ENCODE results near the gene CNTN4. TPM values are rescaled to one million over a fixed set of nuclear protein-coding genes. Genes with fewer than 3 reads are reported as not detected.

Gene CNTN4
- total RNA-seq, 4 donors from 2014 or later, result 2.6 to 91.2 (median 13.2) TPM

DNA sequence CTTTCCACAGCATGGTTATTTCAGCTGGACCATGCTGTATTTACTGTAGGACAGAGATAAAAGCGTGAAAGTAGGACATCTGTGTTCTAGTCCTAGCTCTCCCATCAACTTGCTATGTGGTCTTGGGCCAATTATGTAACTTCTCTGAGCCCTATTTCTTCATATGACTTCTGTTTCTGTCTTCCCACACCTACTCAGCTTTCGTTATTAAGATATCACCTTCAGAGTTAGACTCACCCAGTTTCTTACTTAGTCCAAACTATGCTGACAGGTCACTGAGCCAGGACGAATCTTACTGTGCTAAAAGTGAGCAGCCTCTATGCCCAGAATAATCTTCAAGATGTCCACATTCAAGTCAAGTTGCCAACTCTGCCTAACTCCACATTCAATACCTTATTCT is 727.8 kb downstream of the CNTN4 start:
- no peaks in the 10 kb centered on the region for H3K4me1 ChIP-seq
- intact Hi-C loops (cut with DNase I; ENCODE audit: low total_unique reads), result no loop called here
- no peak overlapping the region for H3K27ac ChIP-seq
- DNase-seq, result no peak
- H3K4me3 ChIP-seq, result no peak overlapping the region
- no peaks in the 10 kb centered on the region for H3K9me3 ChIP-seq
- TF ChIP-seq POLR2A (IDR thresholded peaks at IDR 0.05), result no peak
- no peaks in the 10 kb centered on the region for H3K27me3 ChIP-seq
- H3K36me3 ChIP-seq, result no peaks in the 10 kb centered on the region

DNA sequence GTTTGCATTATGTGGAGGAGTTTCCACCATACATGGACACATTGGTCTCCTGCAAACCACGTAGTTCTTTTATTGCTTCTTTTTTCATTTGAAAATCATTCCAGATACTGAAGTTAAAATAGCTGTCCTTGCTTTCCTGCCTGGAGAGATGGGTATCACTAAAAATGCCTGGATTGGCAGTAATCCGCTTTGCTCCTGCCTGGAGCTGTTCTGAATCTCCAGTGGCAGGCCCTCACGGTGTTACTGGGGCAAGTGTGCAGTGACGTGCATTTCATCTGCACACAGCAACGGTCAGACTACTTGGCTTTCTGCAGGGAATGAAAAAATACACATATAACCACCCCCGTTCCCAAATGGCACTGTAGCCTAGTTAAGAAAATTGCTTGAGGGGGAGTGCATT is 738.6 kb downstream of the CNTN4 start:
- Histone ChIP-seq H3K9me3 (no peaks in the 10 kb centered on the region), H3K27me3 (no peaks in the 10 kb centered on the region), H3K4me1 (no peaks in the 10 kb centered on the region), H3K4me3 (no peak overlapping the region), H3K27ac (no peak overlapping the region), H3K36me3 (no peaks in the 10 kb centered on the region)
- TF ChIP-seq POLR2A (IDR thresholded peaks at IDR 0.05), result no peak
- TF ChIP-seq, protein P1, sequence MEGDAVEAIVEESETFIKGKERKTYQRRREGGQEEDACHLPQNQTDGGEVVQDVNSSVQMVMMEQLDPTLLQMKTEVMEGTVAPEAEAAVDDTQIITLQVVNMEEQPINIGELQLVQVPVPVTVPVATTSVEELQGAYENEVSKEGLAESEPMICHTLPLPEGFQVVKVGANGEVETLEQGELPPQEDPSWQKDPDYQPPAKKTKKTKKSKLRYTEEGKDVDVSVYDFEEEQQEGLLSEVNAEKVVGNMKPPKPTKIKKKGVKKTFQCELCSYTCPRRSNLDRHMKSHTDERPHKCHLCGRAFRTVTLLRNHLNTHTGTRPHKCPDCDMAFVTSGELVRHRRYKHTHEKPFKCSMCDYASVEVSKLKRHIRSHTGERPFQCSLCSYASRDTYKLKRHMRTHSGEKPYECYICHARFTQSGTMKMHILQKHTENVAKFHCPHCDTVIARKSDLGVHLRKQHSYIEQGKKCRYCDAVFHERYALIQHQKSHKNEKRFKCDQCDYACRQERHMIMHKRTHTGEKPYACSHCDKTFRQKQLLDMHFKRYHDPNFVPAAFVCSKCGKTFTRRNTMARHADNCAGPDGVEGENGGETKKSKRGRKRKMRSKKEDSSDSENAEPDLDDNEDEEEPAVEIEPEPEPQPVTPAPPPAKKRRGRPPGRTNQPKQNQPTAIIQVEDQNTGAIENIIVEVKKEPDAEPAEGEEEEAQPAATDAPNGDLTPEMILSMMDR (IDR thresholded peaks at IDR 0.05), result no peak
- intact Hi-C loops (cut with DNase I; ENCODE audit: low total_unique reads), result no loop called here
- DNase-seq, result no peak

DNA sequence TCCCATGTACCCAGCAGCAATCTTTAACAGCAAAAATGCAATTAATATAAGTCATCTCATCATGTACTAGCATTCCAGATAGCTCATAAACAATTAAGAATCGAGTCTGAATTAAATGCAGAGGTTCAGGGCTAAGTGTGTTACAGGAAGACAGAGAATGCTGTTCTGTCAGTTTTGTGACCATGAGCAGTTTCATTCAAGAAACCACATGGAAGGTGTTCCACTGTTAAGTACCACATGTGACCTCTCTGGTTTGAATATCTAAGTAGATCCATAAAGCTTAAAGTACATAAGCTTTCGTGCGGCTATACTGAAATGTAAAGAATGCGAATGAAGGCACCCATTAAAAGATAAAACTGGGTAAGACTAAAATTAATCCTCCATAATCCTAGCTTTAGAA is 739.2 kb downstream of the CNTN4 start:
- Histone ChIP-seq H3K4me3 (no peak overlapping the region), H3K9me3 (no peaks in the 10 kb centered on the region), H3K4me1 (no peaks in the 10 kb centered on the region), H3K27ac (no peak overlapping the region), H3K27me3 (no peaks in the 10 kb centered on the region), H3K36me3 (no peaks in the 10 kb centered on the region)
- TF ChIP-seq, protein P1 (IDR thresholded peaks at IDR 0.05), result no peak
- TF ChIP-seq POLR2A (IDR thresholded peaks at IDR 0.05), result no peak
- intact Hi-C loops (cut with DNase I; ENCODE audit: low total_unique reads), result no loop called here
- no peak for DNase-seq

DNA sequence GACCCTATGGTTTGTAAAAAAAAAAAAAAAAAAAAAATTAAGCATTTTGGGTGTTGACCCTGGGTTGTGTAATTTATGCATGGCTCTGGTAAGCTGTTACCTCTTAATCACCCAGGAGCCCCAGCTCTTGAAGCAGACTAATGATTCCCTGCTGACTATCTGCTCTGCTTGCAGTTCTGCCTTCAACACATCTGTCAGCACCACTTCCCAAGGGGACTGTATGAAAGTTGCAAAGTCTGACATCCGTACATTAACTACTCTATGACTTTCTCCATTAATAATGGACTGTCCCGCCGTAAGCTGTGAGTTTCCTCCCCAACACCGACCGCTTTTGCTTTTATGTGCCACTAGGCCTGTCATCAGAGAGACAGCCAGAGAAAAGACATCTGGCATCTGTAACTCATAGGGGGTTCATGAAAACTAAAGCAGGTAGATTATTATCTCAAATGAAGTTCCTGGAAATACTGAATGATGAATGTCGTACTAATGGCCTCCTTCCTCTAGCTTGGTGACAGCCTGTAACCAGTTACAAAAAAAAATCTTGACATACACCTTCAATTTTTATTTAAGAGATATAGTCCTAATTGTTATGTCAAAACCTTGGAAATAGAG is 740.0 kb downstream of the CNTN4 start:
- Histone ChIP-seq H3K9me3 (no peaks in the 10 kb centered on the region), H3K27ac (no peak overlapping the region), H3K36me3 (no peaks in the 10 kb centered on the region), H3K4me3 (no peak overlapping the region), H3K27me3 (no peaks in the 10 kb centered on the region), H3K4me1 (no peaks in the 10 kb centered on the region)
- intact Hi-C loops (cut with DNase I; ENCODE audit: low total_unique reads), result no loop called here
- no peak for DNase-seq
- TF ChIP-seq POLR2A (IDR thresholded peaks at IDR 0.05), result no peak
- TF ChIP-seq, protein P1 (IDR thresholded peaks at IDR 0.05), result no peak

DNA sequence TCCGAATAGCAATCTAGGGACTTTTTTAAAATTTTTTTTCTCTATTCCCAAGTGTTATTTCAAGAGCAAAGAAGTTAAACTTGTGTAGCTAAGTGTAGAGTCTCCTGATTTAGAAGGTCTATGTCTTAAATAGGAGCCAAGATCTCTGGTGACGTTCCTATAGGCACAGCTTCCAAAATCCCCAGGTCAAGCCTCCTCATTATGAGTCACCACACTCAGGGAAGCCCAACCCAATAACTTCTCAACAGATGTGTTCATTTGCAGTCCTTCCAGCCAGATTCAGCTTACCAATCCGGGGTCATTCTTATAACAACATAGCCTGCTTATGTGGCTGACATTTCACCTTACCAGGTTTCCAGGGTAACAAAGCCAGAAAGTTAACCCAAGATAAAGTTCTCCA is 741.2 kb downstream of the CNTN4 start:
- no peaks in the 10 kb centered on the region for H3K9me3 ChIP-seq
- no peaks in the 10 kb centered on the region for H3K27me3 ChIP-seq
- intact Hi-C loops (cut with DNase I; ENCODE audit: low total_unique reads), result no loop called here
- H3K27ac ChIP-seq, result no peak overlapping the region
- no peak overlapping the region for H3K4me3 ChIP-seq
- H3K4me1 ChIP-seq, result no peaks in the 10 kb centered on the region
- TF ChIP-seq, protein P1 (IDR thresholded peaks at IDR 0.05), result no peak
- no peak for TF ChIP-seq POLR2A (IDR thresholded peaks at IDR 0.05)
- no peak for DNase-seq
- H3K36me3 ChIP-seq, result no peaks in the 10 kb centered on the region
